Astrocyte (in vitro differentiated cells and primary cell): Measurements from ENCODE around the gene DDAH1. TPM values are rescaled to one million over a fixed set of nuclear protein-coding genes. Genes with fewer than 3 reads are reported as not detected.
A peak's percentile ranks its signal among the peaks of the same experiment; 100 is the strongest.

Source experiments
- DNase-seq: peaks from one replicate; pipeline ENCODE4 v3.0.0-alpha.2; 2010; ENCODE audit warnings: low read depth
- FAIRE-seq: peaks from 2 replicates; lab custom pipeline; 2011; peaks lifted over from hg19 to GRCh38; lab: Jason Lieb, UNC
- H2AFZ ChIP-seq: 2 replicates; pipeline ENCODE4 v1.6.0; 2012; ENCODE audit warnings: low read depth, low read length, inconsistent platforms
- H3K27ac ChIP-seq: 2 replicates; pipeline ENCODE4 v1.5.1; 2011; ENCODE audit warnings: low read depth, low read length, inconsistent platforms
- H3K27me3 ChIP-seq: 2 replicates; pipeline ENCODE4 v1.6.0; 2011; ENCODE audit warnings: low read length, inconsistent platforms; ENCODE audit not compliant: insufficient read depth
- H3K36me3 ChIP-seq: 2 replicates; pipeline ENCODE4 v1.5.1; 2011; ENCODE audit warnings: low read length, inconsistent platforms; ENCODE audit not compliant: insufficient read depth
- H3K4me1 ChIP-seq: 2 replicates; pipeline ENCODE4 v1.5.1; 2011; ENCODE audit warnings: low read length, inconsistent platforms; ENCODE audit not compliant: insufficient read depth
- H3K4me2 ChIP-seq: 2 replicates; pipeline ENCODE4 v1.6.0; 2012; ENCODE audit warnings: low read length, inconsistent platforms
- H3K4me3 ChIP-seq: 2 replicates; pipeline ENCODE4 v1.5.1; 2011; ENCODE audit warnings: low read depth, mild to moderate bottlenecking, low read length, inconsistent platforms; ENCODE audit not compliant: insufficient read depth
- H3K79me2 ChIP-seq: 2 replicates; pipeline ENCODE4 v1.6.0; 2012; ENCODE audit warnings: mild to moderate bottlenecking, low read length, inconsistent platforms; ENCODE audit not compliant: insufficient read depth
- H3K9ac ChIP-seq: 2 replicates; pipeline ENCODE4 v1.6.0; 2012; ENCODE audit warnings: mild to moderate bottlenecking, low read length, inconsistent platforms
- H3K9me3 ChIP-seq: 2 replicates; pipeline ENCODE4 v1.5.1; 2012; ENCODE audit warnings: low read depth, mild to moderate bottlenecking, low read length, inconsistent platforms; ENCODE audit not compliant: insufficient read depth
- H4K20me1 ChIP-seq: 2 replicates; pipeline ENCODE4 v1.6.0; 2012; ENCODE audit warnings: low read length, inconsistent platforms; ENCODE audit not compliant: insufficient read depth
- H3K27ac Mint-ChIP-seq: one replicate; pipeline ENCODE4 v1.8.0; 2021; ENCODE audit warnings: mild to moderate bottlenecking, mixed read lengths; ENCODE audit not compliant: unreplicated experiment
- H3K27me3 Mint-ChIP-seq: one replicate; pipeline ENCODE4 v1.8.0; 2021; ENCODE audit warnings: low read depth, mixed read lengths; ENCODE audit not compliant: unreplicated experiment
- H3K36me3 Mint-ChIP-seq: one replicate; pipeline ENCODE4 v1.8.0; 2021; ENCODE audit warnings: low read depth, mixed read lengths; ENCODE audit not compliant: unreplicated experiment
- H3K4me1 Mint-ChIP-seq: one replicate; pipeline ENCODE4 v1.8.0; 2021; ENCODE audit warnings: low read depth, mixed read lengths; ENCODE audit not compliant: unreplicated experiment
- H3K4me3 Mint-ChIP-seq: one replicate; pipeline ENCODE4 v1.8.0; 2021; ENCODE audit warnings: mild to moderate bottlenecking, moderate library complexity, mixed read lengths; ENCODE audit not compliant: unreplicated experiment
- H3K9me3 Mint-ChIP-seq: one replicate; pipeline ENCODE4 v1.8.0; 2021; ENCODE audit warnings: mild to moderate bottlenecking, mixed read lengths; ENCODE audit not compliant: unreplicated experiment
- CTCF ChIP-seq: IDR thresholded peaks from 2 replicates; pipeline ENCODE4 v1.5.1; 2011; ENCODE audit warnings: low read depth, mild to moderate bottlenecking, inconsistent platforms, low read length, moderate library complexity; ENCODE audit not compliant: insufficient read depth
- EZH2 ChIP-seq: IDR thresholded peaks from 2 replicates; pipeline ENCODE4 v1.6.1; 2012; ENCODE audit warnings: mild to moderate bottlenecking, low read length, inconsistent platforms; ENCODE audit not compliant: insufficient read depth
- total RNA-seq: library from RNA; stranded (reverse); gene quantifications from 2 replicates; pipeline ENCODE4 v1.2.1, GENCODE V29; 2021

Gene DDAH1
- total RNA-seq, 1 donor from 2014 or later: 112 TPM

- Mint-ChIP-seq H3K4me1 (peaks cover 54% of the 10 kb centered on the region), H3K27ac (peak overlapping the region; percentile 99), H3K27me3 (no peaks in the 10 kb centered on the region), H3K4me3 (peak overlapping the region; percentile 72), H3K9me3 (no peaks in the 10 kb centered on the region), H3K36me3 (peaks cover 14% of the 10 kb centered on the region)
- Histone ChIP-seq H3K4me1 (peaks cover 19% of the 10 kb centered on the region), H3K79me2 (peaks cover 79% of the 10 kb centered on the region), H3K36me3 (no peaks in the 10 kb centered on the region), H2AFZ (no peak overlapping the region), H3K27me3 (no peaks in the 10 kb centered on the region), H3K4me2 (peak overlapping the region; percentile 73), H3K9me3 (no peaks in the 10 kb centered on the region), H3K27ac (peak overlapping the region; percentile 93), H4K20me1 (no peaks in the 10 kb centered on the region), H3K4me3 (peak overlapping the region; percentile 23), H3K9ac (peak overlapping the region; percentile 70)
- DNase-seq: peak; percentile 96
- FAIRE-seq: peak; percentile 97
- no peak for TF ChIP-seq CTCF
- TF ChIP-seq EZH2: no peak
These were observed 57.9 kb downstream of the DDAH1 start for GRCh38 chr1:85406887-85407533.

DNA sequence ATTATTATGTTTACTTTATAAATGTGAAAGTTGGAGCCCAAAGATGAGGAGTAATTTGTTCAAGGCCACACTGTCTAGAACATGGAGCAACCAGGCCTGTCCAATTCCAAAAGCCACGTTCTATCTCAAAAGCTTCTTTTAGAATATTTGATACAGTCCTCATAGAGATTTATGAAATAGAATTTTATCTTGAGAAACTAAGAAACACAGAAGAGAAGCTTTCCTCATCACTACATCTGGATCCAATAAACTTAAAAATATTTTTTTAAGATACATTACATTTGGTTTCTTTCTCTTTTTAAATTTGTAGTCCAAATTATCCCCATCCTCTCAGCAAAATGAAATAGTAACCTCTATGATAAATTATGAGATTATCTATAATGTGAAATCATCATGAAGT is 58.9 kb downstream of the DDAH1 start:
- Mint-ChIP-seq H3K27ac (peak overlapping the region; percentile 93), H3K27me3 (no peaks in the 10 kb centered on the region), H3K4me3 (no peak overlapping the region), H3K4me1 (peaks cover 45% of the 10 kb centered on the region), H3K9me3 (no peaks in the 10 kb centered on the region), H3K36me3 (peaks cover 9% of the 10 kb centered on the region)
- no peak overlapping the region for H3K4me2 ChIP-seq
- no peaks in the 10 kb centered on the region for H4K20me1 ChIP-seq
- no peak overlapping the region for H3K4me3 ChIP-seq
- no peak for FAIRE-seq
- DNase-seq: no peak
- no peak overlapping the region for H2AFZ ChIP-seq
- peaks cover 19% of the 10 kb centered on the region for H3K4me1 ChIP-seq
- H3K9ac ChIP-seq: no peak overlapping the region
- no peaks in the 10 kb centered on the region for H3K9me3 ChIP-seq
- TF ChIP-seq CTCF (no peak), EZH2 (no peak)
- peak overlapping the region; percentile 93 for H3K27ac ChIP-seq
- no peaks in the 10 kb centered on the region for H3K27me3 ChIP-seq
- H3K79me2 ChIP-seq: peaks cover 71% of the 10 kb centered on the region
- peaks cover 2% of the 10 kb centered on the region for H3K36me3 ChIP-seq

- Mint-ChIP-seq H3K9me3 (no peaks in the 10 kb centered on the region), H3K27me3 (no peaks in the 10 kb centered on the region), H3K27ac (peak overlapping the region; percentile 62), H3K36me3 (peaks cover 4% of the 10 kb centered on the region), H3K4me1 (peaks cover 45% of the 10 kb centered on the region), H3K4me3 (no peak overlapping the region)
- H3K9me3 ChIP-seq: no peaks in the 10 kb centered on the region
- H3K36me3 ChIP-seq: peaks cover 5% of the 10 kb centered on the region
- peaks cover 67% of the 10 kb centered on the region for H3K79me2 ChIP-seq
- H2AFZ ChIP-seq: no peak overlapping the region
- peak; percentile 58 for DNase-seq
- no peak overlapping the region for H3K27ac ChIP-seq
- no peak for FAIRE-seq
- H3K4me1 ChIP-seq: peaks cover 19% of the 10 kb centered on the region
- H4K20me1 ChIP-seq: no peaks in the 10 kb centered on the region
- no peak overlapping the region for H3K4me2 ChIP-seq
- no peak overlapping the region for H3K4me3 ChIP-seq
- TF ChIP-seq CTCF (no peak), EZH2 (no peak)
- H3K9ac ChIP-seq: no peak overlapping the region
- no peaks in the 10 kb centered on the region for H3K27me3 ChIP-seq
These were observed 60.6 kb downstream of the DDAH1 start for GRCh38 chr1:85404408-85404807.
